HepG2 (cell line): ENCODE results near the gene ZNF526. TPM values are rescaled to one million over a fixed set of nuclear protein-coding genes. Genes with fewer than 3 reads are reported as not detected.
A peak's percentile ranks its signal among the peaks of the same experiment; 100 is the strongest.

Experiments
- CBX2 ChIP-seq, 2 experiments: fragments of 200-600 bp in 1 of 2; sonication (generic); formaldehyde crosslinking in 1 of 2; IDR thresholded peaks; 2 replicates each; pipeline versions ENCODE4 v1.7.0 to v1.8.1; 2018 to 2022; ENCODE audit warnings: low read depth in 2 of 2, low read length in 1 of 2, mild to moderate bottlenecking in 1 of 2, missing genetic modification reagents in 1 of 2
- EP300 ChIP-seq, 3 experiments: sonication (generic) in 1 of 3; formaldehyde crosslinking in 1 of 3; IDR thresholded peaks; 2 replicates each; pipeline versions ENCODE4 v1.5.1 to v1.6.1; 2011 to 2020; ENCODE audit warnings: low read depth in 2 of 3, low read length in 2 of 3, borderline replicate concordance in 1 of 3, improper control_type of control experiment in 1 of 3, mild to moderate bottlenecking in 1 of 3, missing genetic modification reagents in 1 of 3, moderate library complexity in 1 of 3
- GFI1 ChIP-seq: sonication (generic); formaldehyde crosslinking; IDR thresholded peaks from 2 replicates; pipeline ENCODE4 v1.5.0; 2020; ENCODE audit warnings: missing genetic modification reagents, mild to moderate bottlenecking, borderline replicate concordance
- HDAC1 ChIP-seq: sonication (generic); formaldehyde crosslinking; IDR thresholded peaks from 2 replicates; pipeline ENCODE4 v1.5.1; 2020; ENCODE audit warnings: mild to moderate bottlenecking, missing genetic modification reagents
- HDAC2 ChIP-seq: sonication (generic); formaldehyde crosslinking; IDR thresholded peaks from 2 replicates; pipeline ENCODE4 v1.4.0; 2020; ENCODE audit warnings: missing genetic modification reagents
- HNRNPUL1 ChIP-seq: fragments of 200-400 bp; formaldehyde crosslinking; IDR thresholded peaks from 2 replicates; pipeline ENCODE4 v1.6.1; 2017; ENCODE audit warnings: low read depth, mild to moderate bottlenecking, low read length, moderate library complexity
- PTBP1 ChIP-seq: fragments of 200-400 bp; formaldehyde crosslinking; IDR thresholded peaks from 2 replicates; pipeline ENCODE4 v1.6.1; 2018; ENCODE audit warnings: low read length, low read depth; ENCODE audit not compliant: poor library complexity, severe bottlenecking
- RBFOX2 ChIP-seq: fragments of 200-400 bp; formaldehyde crosslinking; IDR thresholded peaks from 2 replicates; pipeline ENCODE4 v1.6.1; 2017; ENCODE audit warnings: low read depth, mild to moderate bottlenecking, low read length
- SMAD9 ChIP-seq: sonication (generic); formaldehyde crosslinking; IDR thresholded peaks from 2 replicates; pipeline ENCODE4 v1.5.1; 2020; ENCODE audit warnings: mild to moderate bottlenecking, missing genetic modification reagents
- SNAI1 ChIP-seq: sonication (generic); formaldehyde crosslinking; IDR thresholded peaks from 2 replicates; pipeline ENCODE4 v1.5.0; 2020; ENCODE audit warnings: mild to moderate bottlenecking, missing genetic modification reagents, borderline replicate concordance
- SRSF1 ChIP-seq: fragments of 200-400 bp; formaldehyde crosslinking; optimal IDR thresholded peaks from 2 replicates; pipeline ENCODE3; 2017; ENCODE audit warnings: mild to moderate bottlenecking, low read depth, low read length, moderate library complexity
- TARDBP ChIP-seq: sonication (generic); formaldehyde crosslinking; IDR thresholded peaks from 2 replicates; pipeline ENCODE4 v1.8.0; 2022; ENCODE audit warnings: mild to moderate bottlenecking, missing genetic modification reagents
- YY1 ChIP-seq: IDR thresholded peaks from 2 replicates; pipeline ENCODE4 v1.6.1; 2011; ENCODE audit warnings: low read length, low read depth, moderate library complexity, mild to moderate bottlenecking; ENCODE audit not compliant: insufficient read depth, insufficient replicate concordance
- ZFP36 ChIP-seq: fragments of 150-350 bp; IDR thresholded peaks from 2 replicates; pipeline ENCODE4 v1.6.1; 2018; ENCODE audit warnings: borderline replicate concordance, low read length, low read depth; ENCODE audit not compliant: partially characterized antibody
- ZNF546 ChIP-seq: sonication (generic); formaldehyde crosslinking; conservative IDR thresholded peaks from 2 replicates; pipeline ENCODE4 v1.8.1; 2023; ENCODE audit warnings: mild to moderate bottlenecking, missing genetic modification reagents
- ZNF891 ChIP-seq: sonication (generic); formaldehyde crosslinking; IDR thresholded peaks from 2 replicates; pipeline ENCODE4 v1.5.0; 2020; ENCODE audit warnings: mild to moderate bottlenecking, missing genetic modification reagents
- polyA plus RNA-seq, 8 experiments: library from polyadenylated mRNA; depleted of rRNA in 3 of 8; stranded (reverse) in 7 of 8; unstranded in 1 of 8; fragments of >200 nt; fragmentation: Illumina TruSeq in 4 of 8; extraction: Trizol in 4 of 8; gene quantifications; 2 replicates each; pipeline versions ENCODE4 v1.2.1 to v1.2.3, GENCODE V29; 2011 to 2016; ENCODE audit warnings: low read depth in 4 of 8, missing spikeins in 1 of 8, mixed read lengths in 1 of 8; ENCODE audit not compliant: insufficient read depth in 1 of 8
- total RNA-seq, 5 experiments: library from RNA; depleted of rRNA; stranded (reverse); fragments of >200 nt; fragmentation: Illumina TruSeq; extraction: Trizol; gene quantifications; 2 replicates each; pipeline ENCODE4 v1.2.3, GENCODE V29; 2016; ENCODE audit warnings: low read depth in 1 of 5
- TF ChIP-seq, protein P1 (sequence below): IDR thresholded peaks from 2 replicates; pipeline ENCODE4 v1.6.1; 2018; ENCODE audit warnings: missing genetic modification reagents, mild to moderate bottlenecking, missing compliant biosample characterization
- TF ChIP-seq, protein P2 (sequence below): sonication (generic); formaldehyde crosslinking; IDR thresholded peaks from 2 replicates; pipeline ENCODE4 v1.8.0; 2022; ENCODE audit warnings: mild to moderate bottlenecking, missing genetic modification reagents
- TF ChIP-seq, protein P3 (sequence below): sonication (generic); formaldehyde crosslinking; IDR thresholded peaks from 2 replicates; pipeline ENCODE4 v1.5.0; 2020; ENCODE audit warnings: missing genetic modification reagents
- TF ChIP-seq, protein P4 (sequence below): IDR thresholded peaks from 2 replicates; pipeline ENCODE4 v1.6.1; 2018; ENCODE audit warnings: missing genetic modification reagents
- TF ChIP-seq, protein P5 (sequence below): sonication (generic); formaldehyde crosslinking; IDR thresholded peaks from 2 replicates; pipeline ENCODE4 v1.4.0; 2020; ENCODE audit warnings: missing genetic modification reagents

The ZNF526 gene
- total and polyA plus RNA-seq, 2 of the 13 experiments (the other 11 are each of a cell fraction or from before 2014, with no cell fraction given), result 3.3 to 8.4 TPM

DNA sequence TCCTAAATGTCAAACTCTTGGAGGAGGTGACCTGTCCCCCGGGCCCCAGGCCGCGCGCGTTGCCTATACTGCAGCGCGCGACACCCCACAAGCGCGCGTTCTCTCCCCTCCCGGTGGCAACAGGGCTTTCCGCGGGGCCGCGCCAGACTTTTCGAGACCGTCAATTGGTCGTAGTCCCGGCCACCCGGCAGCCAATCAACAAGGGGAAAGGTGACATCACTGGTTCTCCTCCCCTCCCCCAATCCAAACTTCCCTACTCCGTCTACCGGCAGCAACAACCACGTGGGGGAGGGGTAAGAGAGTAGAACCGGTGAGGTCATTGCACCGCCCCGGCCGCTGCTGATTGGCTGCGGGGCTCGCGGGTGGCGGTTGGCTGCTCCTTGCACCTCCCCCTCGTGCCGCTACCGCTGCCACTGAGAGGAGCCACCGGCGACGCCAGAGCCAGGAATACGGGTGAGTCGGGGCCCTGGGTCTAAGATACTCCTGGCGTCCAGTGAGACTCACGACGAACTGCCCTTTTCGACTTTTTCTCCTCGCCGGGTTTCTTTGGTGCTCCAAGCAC, 48.1 kb downstream of the ZNF526 start (continued):
- TF ChIP-seq, protein P1, sequence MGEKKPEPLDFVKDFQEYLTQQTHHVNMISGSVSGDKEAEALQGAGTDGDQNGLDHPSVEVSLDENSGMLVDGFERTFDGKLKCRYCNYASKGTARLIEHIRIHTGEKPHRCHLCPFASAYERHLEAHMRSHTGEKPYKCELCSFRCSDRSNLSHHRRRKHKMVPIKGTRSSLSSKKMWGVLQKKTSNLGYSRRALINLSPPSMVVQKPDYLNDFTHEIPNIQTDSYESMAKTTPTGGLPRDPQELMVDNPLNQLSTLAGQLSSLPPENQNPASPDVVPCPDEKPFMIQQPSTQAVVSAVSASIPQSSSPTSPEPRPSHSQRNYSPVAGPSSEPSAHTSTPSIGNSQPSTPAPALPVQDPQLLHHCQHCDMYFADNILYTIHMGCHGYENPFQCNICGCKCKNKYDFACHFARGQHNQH (CRISPR knock-in tag), result peak; percentile 67
- TF ChIP-seq GFI1 (CRISPR knock-in tag) (no peak), SMAD9 (CRISPR knock-in tag) (no peak), ZNF546 (CRISPR knock-in tag) (0 out of 2 replicates have a peak, but pooled peaks have one; percentile 70), RBFOX2 (peak; percentile 66), HNRNPUL1 (no peak), HDAC2 (CRISPR knock-in tag) (0 out of 2 replicates have a peak, but pooled peaks have one; percentile 16), SNAI1 (CRISPR knock-in tag) (no peak), EP300 (IDR thresholded peaks at IDR 0.05; ENCODE audit: low read depth in 2 of 2, low read length in 2 of 2) (peak; percentile 69 to 77; a peak in 3 of 4 replicates), EP300 (CRISPR knock-in tag; IDR thresholded peaks at IDR 0.05; ENCODE audit: borderline replicate concordance) (peak; percentile 72; the same call in 1 of the 2 replicates), ZFP36 (no peak), YY1 (peak; percentile 48), ZNF891 (CRISPR knock-in tag) (peak; percentile 72), TARDBP (CRISPR knock-in tag) (peak; percentile 42; the same call in 1 of the 2 replicates), HDAC1 (CRISPR knock-in tag) (peak; percentile 64; the same call in 1 of the 2 replicates), CBX2 (IDR thresholded peaks at IDR 0.05; ENCODE audit: low read depth, low read length) (no peak), CBX2 (CRISPR knock-in tag; IDR thresholded peaks at IDR 0.05; ENCODE audit: low read depth) (no peak), SRSF1 (peak; percentile 29), PTBP1 (peak; percentile 99)
- TF ChIP-seq, protein P2, sequence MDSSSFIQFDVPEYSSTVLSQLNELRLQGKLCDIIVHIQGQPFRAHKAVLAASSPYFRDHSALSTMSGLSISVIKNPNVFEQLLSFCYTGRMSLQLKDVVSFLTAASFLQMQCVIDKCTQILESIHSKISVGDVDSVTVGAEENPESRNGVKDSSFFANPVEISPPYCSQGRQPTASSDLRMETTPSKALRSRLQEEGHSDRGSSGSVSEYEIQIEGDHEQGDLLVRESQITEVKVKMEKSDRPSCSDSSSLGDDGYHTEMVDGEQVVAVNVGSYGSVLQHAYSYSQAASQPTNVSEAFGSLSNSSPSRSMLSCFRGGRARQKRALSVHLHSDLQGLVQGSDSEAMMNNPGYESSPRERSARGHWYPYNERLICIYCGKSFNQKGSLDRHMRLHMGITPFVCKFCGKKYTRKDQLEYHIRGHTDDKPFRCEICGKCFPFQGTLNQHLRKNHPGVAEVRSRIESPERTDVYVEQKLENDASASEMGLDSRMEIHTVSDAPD (CRISPR knock-in tag), result no peak
- TF ChIP-seq, protein P3, sequence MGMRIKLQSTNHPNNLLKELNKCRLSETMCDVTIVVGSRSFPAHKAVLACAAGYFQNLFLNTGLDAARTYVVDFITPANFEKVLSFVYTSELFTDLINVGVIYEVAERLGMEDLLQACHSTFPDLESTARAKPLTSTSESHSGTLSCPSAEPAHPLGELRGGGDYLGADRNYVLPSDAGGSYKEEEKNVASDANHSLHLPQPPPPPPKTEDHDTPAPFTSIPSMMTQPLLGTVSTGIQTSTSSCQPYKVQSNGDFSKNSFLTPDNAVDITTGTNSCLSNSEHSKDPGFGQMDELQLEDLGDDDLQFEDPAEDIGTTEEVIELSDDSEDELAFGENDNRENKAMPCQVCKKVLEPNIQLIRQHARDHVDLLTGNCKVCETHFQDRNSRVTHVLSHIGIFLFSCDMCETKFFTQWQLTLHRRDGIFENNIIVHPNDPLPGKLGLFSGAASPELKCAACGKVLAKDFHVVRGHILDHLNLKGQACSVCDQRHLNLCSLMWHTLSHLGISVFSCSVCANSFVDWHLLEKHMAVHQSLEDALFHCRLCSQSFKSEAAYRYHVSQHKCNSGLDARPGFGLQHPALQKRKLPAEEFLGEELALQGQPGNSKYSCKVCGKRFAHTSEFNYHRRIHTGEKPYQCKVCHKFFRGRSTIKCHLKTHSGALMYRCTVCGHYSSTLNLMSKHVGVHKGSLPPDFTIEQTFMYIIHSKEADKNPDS, result no peak
- TF ChIP-seq, protein P4, sequence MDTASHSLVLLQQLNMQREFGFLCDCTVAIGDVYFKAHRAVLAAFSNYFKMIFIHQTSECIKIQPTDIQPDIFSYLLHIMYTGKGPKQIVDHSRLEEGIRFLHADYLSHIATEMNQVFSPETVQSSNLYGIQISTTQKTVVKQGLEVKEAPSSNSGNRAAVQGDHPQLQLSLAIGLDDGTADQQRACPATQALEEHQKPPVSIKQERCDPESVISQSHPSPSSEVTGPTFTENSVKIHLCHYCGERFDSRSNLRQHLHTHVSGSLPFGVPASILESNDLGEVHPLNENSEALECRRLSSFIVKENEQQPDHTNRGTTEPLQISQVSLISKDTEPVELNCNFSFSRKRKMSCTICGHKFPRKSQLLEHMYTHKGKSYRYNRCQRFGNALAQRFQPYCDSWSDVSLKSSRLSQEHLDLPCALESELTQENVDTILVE (CRISPR knock-in tag), result peak; percentile 55; the same call in 1 of the 2 replicates
- TF ChIP-seq, protein P5, sequence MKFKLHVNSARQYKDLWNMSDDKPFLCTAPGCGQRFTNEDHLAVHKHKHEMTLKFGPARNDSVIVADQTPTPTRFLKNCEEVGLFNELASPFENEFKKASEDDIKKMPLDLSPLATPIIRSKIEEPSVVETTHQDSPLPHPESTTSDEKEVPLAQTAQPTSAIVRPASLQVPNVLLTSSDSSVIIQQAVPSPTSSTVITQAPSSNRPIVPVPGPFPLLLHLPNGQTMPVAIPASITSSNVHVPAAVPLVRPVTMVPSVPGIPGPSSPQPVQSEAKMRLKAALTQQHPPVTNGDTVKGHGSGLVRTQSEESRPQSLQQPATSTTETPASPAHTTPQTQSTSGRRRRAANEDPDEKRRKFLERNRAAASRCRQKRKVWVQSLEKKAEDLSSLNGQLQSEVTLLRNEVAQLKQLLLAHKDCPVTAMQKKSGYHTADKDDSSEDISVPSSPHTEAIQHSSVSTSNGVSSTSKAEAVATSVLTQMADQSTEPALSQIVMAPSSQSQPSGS (CRISPR knock-in tag), result peak; percentile 100
